ENCODE measurements around the gene AFF3. TPM values are rescaled to one million over a fixed set of nuclear protein-coding genes. Genes with fewer than 3 reads are reported as not detected.

Gene AFF3
- total and polyA plus RNA-seq, 12 donors: 0.39 to 16.9 (median 7.0) TPM

DNA sequence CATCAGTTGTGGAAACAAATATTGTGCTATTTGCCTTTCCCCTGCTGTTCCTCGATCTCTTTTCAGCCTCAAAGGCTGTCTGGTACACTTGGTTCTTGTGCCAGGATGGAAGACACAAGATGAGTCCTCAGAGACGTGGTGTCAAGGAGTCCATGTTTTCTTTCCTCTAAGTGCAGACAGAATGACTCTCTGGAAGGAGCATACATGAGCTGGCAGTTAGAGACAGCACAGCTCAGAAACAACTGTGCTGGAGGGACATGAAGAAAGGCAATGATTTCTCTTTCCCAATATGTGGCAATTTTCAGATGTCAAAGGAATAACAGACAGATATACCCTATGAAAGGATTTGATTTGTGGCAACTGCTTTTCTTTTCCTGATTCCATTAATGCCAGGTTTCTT is 162.2 kb downstream of the AFF3 start:
- intact Hi-C loops (cut with DNase I): no loop called here
- Histone ChIP-seq H3K4me3 (no peak overlapping the region), H3K27me3 (no peaks in the 10 kb centered on the region), H3K27ac (no peak overlapping the region), H3K9me3 (no peaks in the 10 kb centered on the region), H3K36me3 (no peaks in the 10 kb centered on the region), H3K4me1 (peaks cover 0 to 12% (median 0%) of the 10 kb centered on the region in 9 donors)
- 64 to 71% methylated on average over 2 of the region's 2 CpGs for WGBS, 2 donors
- DNase-seq (no peak), ATAC-seq (no peak)
- TF ChIP-seq, protein P1, sequence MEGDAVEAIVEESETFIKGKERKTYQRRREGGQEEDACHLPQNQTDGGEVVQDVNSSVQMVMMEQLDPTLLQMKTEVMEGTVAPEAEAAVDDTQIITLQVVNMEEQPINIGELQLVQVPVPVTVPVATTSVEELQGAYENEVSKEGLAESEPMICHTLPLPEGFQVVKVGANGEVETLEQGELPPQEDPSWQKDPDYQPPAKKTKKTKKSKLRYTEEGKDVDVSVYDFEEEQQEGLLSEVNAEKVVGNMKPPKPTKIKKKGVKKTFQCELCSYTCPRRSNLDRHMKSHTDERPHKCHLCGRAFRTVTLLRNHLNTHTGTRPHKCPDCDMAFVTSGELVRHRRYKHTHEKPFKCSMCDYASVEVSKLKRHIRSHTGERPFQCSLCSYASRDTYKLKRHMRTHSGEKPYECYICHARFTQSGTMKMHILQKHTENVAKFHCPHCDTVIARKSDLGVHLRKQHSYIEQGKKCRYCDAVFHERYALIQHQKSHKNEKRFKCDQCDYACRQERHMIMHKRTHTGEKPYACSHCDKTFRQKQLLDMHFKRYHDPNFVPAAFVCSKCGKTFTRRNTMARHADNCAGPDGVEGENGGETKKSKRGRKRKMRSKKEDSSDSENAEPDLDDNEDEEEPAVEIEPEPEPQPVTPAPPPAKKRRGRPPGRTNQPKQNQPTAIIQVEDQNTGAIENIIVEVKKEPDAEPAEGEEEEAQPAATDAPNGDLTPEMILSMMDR (IDR thresholded peaks at IDR 0.05): no peak

DNA sequence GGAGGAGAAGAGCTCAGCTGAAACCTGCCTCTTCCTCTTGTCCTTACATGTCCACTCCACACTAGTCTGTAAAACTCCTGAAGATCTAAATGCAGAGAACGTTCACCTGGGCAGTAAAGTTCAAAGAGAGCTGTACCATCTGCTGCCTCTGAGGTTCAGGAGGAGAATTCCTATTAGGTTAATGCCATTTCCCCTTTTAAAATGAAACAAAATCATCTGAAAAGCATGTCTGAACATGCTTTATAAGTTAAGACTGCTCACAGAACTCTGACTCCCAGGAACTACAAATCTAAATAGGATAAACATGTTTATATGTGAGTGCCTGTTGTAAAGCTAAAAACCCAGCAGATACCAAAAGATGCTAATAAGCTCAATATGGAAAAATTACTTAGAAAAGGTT is 164.4 kb downstream of the AFF3 start:
- Histone ChIP-seq H3K4me1 (no peaks in the 10 kb centered on the region), H3K4me3 (no peak overlapping the region), H3K27ac (no peak overlapping the region), H3K36me3 (no peaks in the 10 kb centered on the region), H3K27me3 (no peaks in the 10 kb centered on the region), H3K9me3 (no peaks in the 10 kb centered on the region)
- TF ChIP-seq, protein P1 (IDR thresholded peaks at IDR 0.05): no peak
- intact Hi-C loops (cut with DNase I): no loop called here
- DNase-seq (no peak), ATAC-seq (no peak)
- WGBS, 2 donors: 94 to 98% methylated on average over 1 of the region's 1 CpG

DNA sequence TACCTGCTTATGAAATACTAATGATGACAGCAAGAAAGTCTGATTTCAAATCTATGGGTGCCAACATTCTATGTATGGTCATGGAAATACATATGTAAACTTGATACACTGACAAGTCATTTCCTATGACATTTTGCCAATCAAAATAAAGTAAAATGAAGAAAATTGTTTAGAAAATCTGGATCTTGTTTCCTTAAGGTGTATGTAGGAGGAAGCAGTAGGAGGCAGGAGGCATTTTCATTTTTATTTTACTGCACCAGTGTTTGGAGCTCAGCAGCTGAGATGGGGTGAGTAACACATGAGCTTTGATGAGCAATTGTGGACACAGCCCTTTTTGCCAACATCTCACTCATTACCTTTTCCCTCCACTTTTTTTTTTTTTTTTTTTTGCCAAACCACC is 167.0 kb downstream of the AFF3 start:
- Histone ChIP-seq H3K4me1 (peaks cover 0 to 3% (median 0%) of the 10 kb centered on the region in 9 donors), H3K27me3 (no peaks in the 10 kb centered on the region), H3K27ac (no peak overlapping the region), H3K36me3 (no peaks in the 10 kb centered on the region), H3K4me3 (no peak overlapping the region), H3K9me3 (no peaks in the 10 kb centered on the region)
- intact Hi-C loops (cut with DNase I): no loop called here
- TF ChIP-seq, protein P1 (IDR thresholded peaks at IDR 0.05): no peak
- DNase-seq (no peak), ATAC-seq (no peak)

DNA sequence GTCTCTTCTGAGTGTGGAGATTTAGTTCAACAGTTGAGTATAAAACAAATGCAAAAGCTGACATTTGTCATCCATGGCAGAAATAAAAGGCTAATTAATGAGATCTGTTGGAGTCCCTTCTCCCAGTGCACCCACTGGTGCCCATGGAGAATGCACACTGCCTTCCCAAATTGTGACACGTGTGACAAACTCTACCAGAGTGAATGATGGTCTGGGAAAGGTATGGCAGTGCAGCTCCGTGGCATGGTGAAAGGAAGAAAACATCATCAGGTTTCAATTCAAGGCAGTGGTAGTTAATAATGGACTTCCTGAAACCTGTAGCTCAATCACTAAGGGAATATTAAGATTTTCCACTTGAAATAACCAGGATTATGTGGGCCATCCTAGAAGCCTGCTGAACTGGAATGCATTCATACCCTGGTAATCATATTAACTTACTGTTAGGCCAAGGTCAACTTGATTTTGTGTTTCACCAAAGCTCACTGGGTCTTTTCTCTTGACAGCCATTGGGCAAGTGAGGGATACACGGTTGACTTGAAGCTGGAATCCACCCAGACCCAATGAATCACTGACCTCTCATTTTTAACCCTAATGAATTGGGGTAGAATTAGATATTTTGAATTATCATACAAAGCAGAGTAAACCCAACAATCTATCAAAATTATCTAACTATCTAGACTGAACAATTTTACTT is 167.6 kb downstream of the AFF3 start:
- Histone ChIP-seq H3K4me3 (no peak overlapping the region), H3K9me3 (no peaks in the 10 kb centered on the region), H3K36me3 (no peaks in the 10 kb centered on the region), H3K27me3 (no peaks in the 10 kb centered on the region), H3K4me1 (peaks cover 0 to 9% (median 0%) of the 10 kb centered on the region in 9 donors), H3K27ac (no peak overlapping the region)
- intact Hi-C loops (cut with DNase I): no loop called here
- DNase-seq (no peak), ATAC-seq (no peak)
- TF ChIP-seq, protein P1 (IDR thresholded peaks at IDR 0.05): no peak
- WGBS, 2 donors: 65 to 70% methylated on average over 3 of the region's 3 CpGs
